WI38 (cell line): ENCODE measurements around the gene WDR45B.

Experiments
- H3K4me3 ChIP-seq: 2 replicates; pipeline ENCODE4 v1.5.1; 2011; ENCODE audit warnings: low read depth, mild to moderate bottlenecking, control low read depth, low read length
- TF ChIP-seq, protein P1 (sequence below): IDR thresholded peaks from 2 replicates; pipeline ENCODE4 v1.5.1; 2012; ENCODE audit warnings: low read depth, mild to moderate bottlenecking, control low read depth, low read length

Gene WDR45B

DNA sequence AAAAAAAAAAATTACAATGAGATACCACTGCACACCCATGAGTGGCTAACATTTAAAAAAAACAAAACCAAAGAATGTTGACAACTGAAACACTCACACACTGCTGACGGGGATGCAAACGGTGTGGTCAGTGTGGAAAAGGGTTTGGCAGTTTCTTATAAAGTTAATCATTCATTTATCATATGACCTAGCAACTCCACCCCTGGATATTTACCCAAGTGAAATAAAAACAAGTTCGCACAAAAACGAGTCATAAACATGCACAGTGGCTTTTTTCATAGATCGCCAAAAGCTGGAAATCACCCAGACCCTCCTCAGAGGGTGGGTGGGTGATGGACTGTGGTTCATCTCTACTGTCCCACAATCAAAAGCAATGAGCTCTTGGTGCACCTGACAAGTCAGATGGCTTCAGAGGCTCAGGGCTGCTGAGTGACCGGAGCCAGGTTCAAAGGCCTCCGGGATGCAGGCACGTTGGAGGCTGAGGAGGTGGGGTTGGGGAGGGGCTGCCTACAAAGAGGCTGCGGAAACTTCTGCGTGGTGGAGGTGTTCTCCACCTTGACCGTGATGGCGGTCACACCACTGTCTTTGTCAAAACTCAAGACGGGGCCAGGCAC lies 36.1 kb upstream of the WDR45B start:
- H3K4me3 ChIP-seq = no peak overlapping the region
- TF ChIP-seq, protein P1, sequence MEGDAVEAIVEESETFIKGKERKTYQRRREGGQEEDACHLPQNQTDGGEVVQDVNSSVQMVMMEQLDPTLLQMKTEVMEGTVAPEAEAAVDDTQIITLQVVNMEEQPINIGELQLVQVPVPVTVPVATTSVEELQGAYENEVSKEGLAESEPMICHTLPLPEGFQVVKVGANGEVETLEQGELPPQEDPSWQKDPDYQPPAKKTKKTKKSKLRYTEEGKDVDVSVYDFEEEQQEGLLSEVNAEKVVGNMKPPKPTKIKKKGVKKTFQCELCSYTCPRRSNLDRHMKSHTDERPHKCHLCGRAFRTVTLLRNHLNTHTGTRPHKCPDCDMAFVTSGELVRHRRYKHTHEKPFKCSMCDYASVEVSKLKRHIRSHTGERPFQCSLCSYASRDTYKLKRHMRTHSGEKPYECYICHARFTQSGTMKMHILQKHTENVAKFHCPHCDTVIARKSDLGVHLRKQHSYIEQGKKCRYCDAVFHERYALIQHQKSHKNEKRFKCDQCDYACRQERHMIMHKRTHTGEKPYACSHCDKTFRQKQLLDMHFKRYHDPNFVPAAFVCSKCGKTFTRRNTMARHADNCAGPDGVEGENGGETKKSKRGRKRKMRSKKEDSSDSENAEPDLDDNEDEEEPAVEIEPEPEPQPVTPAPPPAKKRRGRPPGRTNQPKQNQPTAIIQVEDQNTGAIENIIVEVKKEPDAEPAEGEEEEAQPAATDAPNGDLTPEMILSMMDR = no peak

DNA sequence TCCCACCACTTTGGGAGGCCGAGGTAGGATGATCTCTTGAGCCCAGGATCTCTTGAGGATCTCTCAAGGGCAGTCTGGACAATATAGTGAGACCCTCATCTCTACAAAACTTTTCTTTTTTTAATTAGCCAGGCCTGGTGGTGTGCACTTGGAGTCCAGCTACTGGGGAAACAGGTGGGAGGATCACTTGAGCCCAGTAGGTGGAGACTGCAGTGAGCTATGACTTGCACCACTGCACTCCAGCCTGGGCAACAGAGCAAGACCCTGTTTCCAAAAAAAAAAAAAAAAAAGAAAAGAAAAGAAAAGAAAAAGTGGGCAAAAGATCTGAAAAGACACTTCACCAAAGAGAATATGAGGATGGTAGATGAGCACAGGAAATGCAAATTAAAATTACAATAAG lies 35.3 kb upstream of the WDR45B start:
- no peak overlapping the region for H3K4me3 ChIP-seq
- TF ChIP-seq, protein P1 = no peak

DNA sequence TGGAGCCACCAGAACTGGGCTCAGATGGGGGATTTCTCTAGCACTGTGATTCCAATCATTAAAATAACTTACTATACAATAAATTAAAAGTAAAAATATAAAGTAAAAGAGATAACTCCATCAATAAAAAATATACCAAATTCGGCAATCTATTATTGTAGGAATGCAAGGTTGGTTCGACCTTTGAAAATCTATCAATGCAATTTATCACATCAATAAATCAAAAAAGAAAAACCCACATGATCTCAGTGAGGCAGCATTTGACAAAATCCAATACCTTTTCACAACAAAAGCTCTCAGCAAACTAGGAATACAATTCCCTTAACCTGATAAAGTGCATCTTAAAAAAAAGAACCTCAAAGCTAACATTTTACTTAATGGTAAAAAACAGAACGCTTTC lies 33.3 kb upstream of the WDR45B start:
- H3K4me3 ChIP-seq = no peak overlapping the region

DNA sequence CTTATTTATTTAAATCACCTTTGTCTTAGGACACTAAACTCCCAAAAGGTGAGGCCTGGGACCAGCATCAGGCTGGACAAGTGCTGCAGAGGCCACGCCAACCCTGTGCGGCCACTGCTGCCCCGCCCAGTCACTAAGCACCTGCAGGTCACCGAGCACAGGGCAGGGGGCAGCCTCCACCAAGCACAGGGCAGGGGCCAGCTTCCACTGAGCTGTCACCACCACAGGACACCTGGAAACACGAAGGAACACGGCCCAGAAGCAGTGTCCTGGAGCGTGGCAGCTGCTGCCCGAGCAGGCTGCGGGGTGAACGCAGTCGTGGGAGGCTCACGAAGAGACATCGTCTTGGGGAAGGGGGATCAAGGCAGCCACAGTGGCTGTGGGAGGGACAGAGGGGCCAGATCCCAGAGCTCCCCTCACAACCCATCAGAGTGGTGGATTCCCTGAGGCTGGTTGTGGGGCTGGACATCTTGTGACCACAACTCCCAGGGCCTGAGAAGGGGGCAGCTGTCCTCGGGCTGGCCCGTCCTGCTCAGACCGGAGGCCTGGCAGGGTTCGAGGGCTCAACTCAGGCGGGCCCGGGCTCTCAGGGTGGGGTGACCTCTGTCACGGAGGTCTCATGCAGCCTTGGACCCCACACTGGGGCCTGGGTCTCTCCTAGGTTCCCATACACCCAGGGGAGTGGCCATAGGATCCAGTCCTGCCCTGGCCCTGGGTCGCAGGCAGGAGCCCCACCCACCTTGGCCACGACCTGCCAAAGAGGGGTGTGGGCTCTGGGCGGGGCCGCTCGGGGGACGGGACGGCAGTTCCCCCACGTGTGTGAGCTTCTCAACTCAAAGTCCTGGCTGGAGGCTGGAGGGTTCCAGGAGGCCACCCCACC lies 31.6 kb upstream of the WDR45B start:
- TF ChIP-seq, protein P1 = no peak
- H3K4me3 ChIP-seq = no peak overlapping the region

More for the DNA sequence above, 33.3 kb upstream of the WDR45B start:
- TF ChIP-seq, protein P1 = no peak

DNA sequence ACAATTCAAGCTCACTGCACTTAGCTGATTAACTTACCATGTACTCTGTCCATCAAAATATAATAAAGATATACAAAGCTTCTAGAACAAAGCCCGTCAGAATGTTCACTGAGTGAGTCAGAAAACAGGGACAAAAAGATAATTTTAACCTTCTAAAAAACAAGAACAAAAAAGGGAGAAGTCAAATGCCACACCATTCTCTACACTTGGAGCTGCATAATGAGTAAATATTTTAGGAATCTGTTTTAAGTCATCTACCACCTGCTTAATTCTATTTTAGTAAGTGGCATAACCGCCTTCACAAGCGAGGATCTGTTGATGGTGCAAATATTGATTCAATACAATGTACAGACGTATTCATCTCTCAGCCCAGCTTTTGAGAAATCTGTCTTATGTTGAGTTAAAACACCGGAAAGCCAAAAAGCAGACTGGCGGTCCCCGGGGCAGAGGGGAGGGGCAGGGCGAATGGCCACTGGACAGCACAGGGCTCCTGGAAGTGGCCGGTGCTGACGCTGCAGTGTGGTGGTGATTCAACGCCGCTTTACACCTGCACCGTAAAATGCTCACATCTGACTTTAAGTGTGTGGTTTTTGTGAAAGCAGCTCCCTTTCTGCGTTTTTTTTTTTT lies 30.1 kb upstream of the WDR45B start:
- TF ChIP-seq, protein P1 = no peak
- no peak overlapping the region for H3K4me3 ChIP-seq

DNA sequence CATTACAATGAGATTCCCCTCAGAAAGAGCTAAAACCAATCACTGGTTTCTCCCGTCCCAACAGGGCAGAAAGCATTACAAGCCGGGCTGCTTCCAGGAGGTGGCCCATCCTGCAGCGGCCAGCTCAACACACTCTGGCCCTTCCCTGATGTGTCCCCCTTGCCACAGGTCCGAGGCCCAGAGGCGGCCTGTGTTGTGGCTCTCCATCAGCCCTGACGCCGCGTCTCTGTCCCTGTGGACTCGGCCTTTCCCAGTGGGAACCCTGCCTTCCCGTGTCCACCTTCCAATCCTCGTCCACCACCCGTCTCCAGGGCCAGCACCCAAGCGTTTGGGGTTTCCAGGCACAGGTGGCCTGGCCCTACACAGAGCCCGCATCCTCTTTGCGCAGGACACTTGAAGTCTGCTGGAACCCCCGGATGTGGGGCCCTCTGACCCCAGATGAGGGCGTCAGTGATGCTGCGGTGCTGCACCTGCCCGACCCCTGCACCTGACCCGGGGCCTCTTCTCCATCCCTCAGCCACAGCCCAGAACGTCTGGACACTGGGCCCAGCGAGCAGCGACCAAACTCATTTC lies 29.2 kb upstream of the WDR45B start:
- TF ChIP-seq, protein P1 = no peak
- no peak overlapping the region for H3K4me3 ChIP-seq
